Ovary (tissue), 3 donors: ENCODE measurements around the gene U2AF1.
"Not testable (repeated sequence)": the region's sequence is repeated elsewhere in the genome, so short reads cannot be mapped to it uniquely, and the experiment has no call there.

Experiments used
- EP300 ChIP-seq: sonication (generic); formaldehyde crosslinking; IDR thresholded peaks from one replicate; pipeline ENCODE4 v1.6.1; 2017; ENCODE audit warnings: antibody characterized with exemption
- TF ChIP-seq, protein P1 (sequence below), 3 donors: fragments of 450-650 bp in 2 of 3; fragments of 200-600 bp in 1 of 3; IDR thresholded peaks; one replicate each; pipeline versions ENCODE4 v1.5.1 to v1.8.0; 2016 to 2022; ENCODE audit warnings: antibody characterized with exemption in 3 of 3, mild to moderate bottlenecking in 1 of 3
- donor health status: DM: no; HTN: no; CAD: no.

DNA sequence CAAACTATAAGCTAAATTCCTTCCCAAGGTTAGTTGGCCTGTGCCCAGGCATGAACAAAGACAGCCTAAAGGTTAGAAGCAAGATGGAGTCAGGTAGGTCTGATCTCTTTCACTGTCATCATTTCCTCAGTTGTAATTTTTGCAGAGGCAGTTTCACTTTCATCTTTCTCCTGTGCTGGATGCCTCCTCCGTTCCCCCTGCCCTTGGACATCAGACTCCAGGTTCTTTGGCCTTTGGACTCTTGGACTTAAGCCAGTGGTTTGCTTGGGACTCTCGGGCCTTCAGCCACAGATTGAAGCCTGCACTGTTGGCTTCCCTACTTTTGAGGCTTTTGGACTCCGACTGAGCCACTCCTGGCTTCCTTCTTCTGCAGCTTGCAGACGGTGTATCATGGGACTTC is 8.6 kb upstream of the U2AF1 start:
- TF ChIP-seq, protein P1, sequence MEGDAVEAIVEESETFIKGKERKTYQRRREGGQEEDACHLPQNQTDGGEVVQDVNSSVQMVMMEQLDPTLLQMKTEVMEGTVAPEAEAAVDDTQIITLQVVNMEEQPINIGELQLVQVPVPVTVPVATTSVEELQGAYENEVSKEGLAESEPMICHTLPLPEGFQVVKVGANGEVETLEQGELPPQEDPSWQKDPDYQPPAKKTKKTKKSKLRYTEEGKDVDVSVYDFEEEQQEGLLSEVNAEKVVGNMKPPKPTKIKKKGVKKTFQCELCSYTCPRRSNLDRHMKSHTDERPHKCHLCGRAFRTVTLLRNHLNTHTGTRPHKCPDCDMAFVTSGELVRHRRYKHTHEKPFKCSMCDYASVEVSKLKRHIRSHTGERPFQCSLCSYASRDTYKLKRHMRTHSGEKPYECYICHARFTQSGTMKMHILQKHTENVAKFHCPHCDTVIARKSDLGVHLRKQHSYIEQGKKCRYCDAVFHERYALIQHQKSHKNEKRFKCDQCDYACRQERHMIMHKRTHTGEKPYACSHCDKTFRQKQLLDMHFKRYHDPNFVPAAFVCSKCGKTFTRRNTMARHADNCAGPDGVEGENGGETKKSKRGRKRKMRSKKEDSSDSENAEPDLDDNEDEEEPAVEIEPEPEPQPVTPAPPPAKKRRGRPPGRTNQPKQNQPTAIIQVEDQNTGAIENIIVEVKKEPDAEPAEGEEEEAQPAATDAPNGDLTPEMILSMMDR (IDR thresholded peaks at IDR 0.05), result not testable (repeated sequence)
- TF ChIP-seq EP300, result not testable (repeated sequence)
